HEK293 (cell line): ENCODE results near the gene SULT1B1.

Experiments used
- CTCF ChIP-seq: fragments of 450-650 bp; formaldehyde crosslinking; IDR thresholded peaks from 2 replicates; pipeline ENCODE4 v1.5.1; 2016; ENCODE audit warnings: missing biosample characterization, missing genetic modification characterization
- YY1 ChIP-seq: fragments of 450-650 bp; formaldehyde crosslinking; IDR thresholded peaks from 2 replicates; pipeline ENCODE4 v1.5.1; 2018; ENCODE audit warnings: missing biosample characterization, missing genetic modification characterization
- YY2 ChIP-seq: fragments of 450-650 bp; formaldehyde crosslinking; IDR thresholded peaks from 2 replicates; pipeline ENCODE4 v1.5.1; 2016; ENCODE audit warnings: missing biosample characterization, missing genetic modification characterization
- ZNF155 ChIP-seq: fragments of 450-650 bp; formaldehyde crosslinking; IDR thresholded peaks from 2 replicates; pipeline ENCODE4 v1.5.1; 2016; ENCODE audit warnings: missing biosample characterization, missing genetic modification characterization
- ZNF202 ChIP-seq: fragments of 450-650 bp; formaldehyde crosslinking; IDR thresholded peaks from 2 replicates; pipeline ENCODE4 v1.5.1; 2016; ENCODE audit warnings: missing biosample characterization, missing genetic modification characterization, borderline replicate concordance
- ZNF37A ChIP-seq: fragments of 450-650 bp; IDR thresholded peaks from 2 replicates; pipeline ENCODE4 v1.5.1; 2018; ENCODE audit warnings: missing biosample characterization, missing genetic modification characterization
- ZNF501 ChIP-seq: fragments of 450-650 bp; formaldehyde crosslinking; IDR thresholded peaks from 2 replicates; pipeline ENCODE4 v1.5.1; 2016; ENCODE audit warnings: missing biosample characterization, missing genetic modification characterization

- no peak for TF ChIP-seq ZNF501 (tag by site-specific recombination)
- no peak for TF ChIP-seq CTCF (tag by site-specific recombination)
- no peak for TF ChIP-seq YY1 (tag by site-specific recombination)
- no peak for TF ChIP-seq ZNF37A
- TF ChIP-seq ZNF155 (tag by site-specific recombination) = no peak
- TF ChIP-seq YY2 (tag by site-specific recombination) = no peak
- no peak for TF ChIP-seq ZNF202 (tag by site-specific recombination)
These were observed 13.1 kb upstream of the SULT1B1 start for GRCh38 chr4:69773484-69773883.
